Calu3 (cell line): ENCODE measurements around the gene ZCCHC10. TPM values are rescaled to one million over a fixed set of nuclear protein-coding genes. Genes with fewer than 3 reads are reported as not detected.
"Not testable (repeated sequence)": the region's sequence is repeated elsewhere in the genome, so short reads cannot be mapped to it uniquely, and the experiment has no call there.

ENCODE experiments used
- BruUV-seq: library from RNA; stranded (reverse); fragments of 400-500 nt; replicated peaks from 2 replicates; lab custom pipeline; 2021; lab: Mats Ljungman, UMichigan
- CTCF ChIA-PET: fragments of 300-600 bp; sonication (Branson Sonifier 250); formaldehyde crosslinking; loops from one replicate; lab custom pipeline; 2022; ENCODE audit warnings: antibody characterized with exemption; lab: Charles Lee
- DNase-seq: peaks from one replicate; pipeline ENCODE4 v3.0.0; 2022
- H3K27ac Mint-ChIP-seq: one replicate; pipeline ENCODE4 v1.8.0; 2022; ENCODE audit warnings: mixed read lengths; ENCODE audit not compliant: unreplicated experiment
- H3K27me3 Mint-ChIP-seq: one replicate; pipeline ENCODE4 v1.8.0; 2022; ENCODE audit warnings: mixed read lengths; ENCODE audit not compliant: unreplicated experiment
- H3K36me3 Mint-ChIP-seq: one replicate; pipeline ENCODE4 v1.8.0; 2022; ENCODE audit warnings: mild to moderate bottlenecking, moderate library complexity, mixed read lengths; ENCODE audit not compliant: insufficient read depth, unreplicated experiment
- H3K4me1 Mint-ChIP-seq: one replicate; pipeline ENCODE4 v1.8.0; 2022; ENCODE audit warnings: mild to moderate bottlenecking, low read depth, mixed read lengths; ENCODE audit not compliant: unreplicated experiment
- H3K4me3 Mint-ChIP-seq: one replicate; pipeline ENCODE4 v1.8.0; 2022; ENCODE audit warnings: mild to moderate bottlenecking, low read depth, moderate library complexity, mixed read lengths; ENCODE audit not compliant: unreplicated experiment
- H3K9me3 Mint-ChIP-seq: one replicate; pipeline ENCODE4 v1.8.0; 2022; ENCODE audit warnings: low read depth, mixed read lengths; ENCODE audit not compliant: unreplicated experiment
- CTCF ChIP-seq: fragments of 200-600 bp; IDR thresholded peaks from one replicate; pipeline ENCODE4 v1.8.0; 2022; ENCODE audit warnings: antibody characterized with exemption; ENCODE audit not compliant: unreplicated experiment
- intact Hi-C: fragments of 100-400 bp; cut with micrococcal nuclease; formaldehyde crosslinking; loops from one replicate; pipeline ENCODE4 v1.10.0; 2022; ENCODE audit not compliant: unreplicated experiment
- total RNA-seq: library from RNA; stranded (reverse); gene quantifications from 2 replicates; pipeline ENCODE4 v1.2.3, GENCODE V29; 2022

Gene ZCCHC10
- total RNA-seq, 1 experiment from 2014 or later, result 31.8 TPM

GRCh38 chr5:133032852-133033742, 6.7 kb upstream of the ZCCHC10 start:
- Mint-ChIP-seq H3K4me1 (peaks cover 14% of the 10 kb centered on the region), H3K9me3 (no peaks in the 10 kb centered on the region), H3K27me3 (no peaks in the 10 kb centered on the region), H3K36me3 (no peaks in the 10 kb centered on the region), H3K27ac (peak overlapping the region; percentile 18), H3K4me3 (no peak overlapping the region)
- CTCF ChIA-PET, result interaction anchor here (0.6 to 1.1 kb wide), 4 partner anchors 11 to 285 kb away, joined by 3 to 6 read pairs (median 3); partner anchors contain the start of gene AFF4
- intact Hi-C loops, result no loop called here
- no peak for DNase-seq
- TF ChIP-seq CTCF, result no peak
- BruUV-seq, result no TSS peak

GRCh38 chr5:133030343-133031005, 4.1 kb upstream of the ZCCHC10 start:
- peaks cover 11% of the 10 kb centered on the region for H3K36me3 Mint-ChIP-seq
- no peak overlapping the region for H3K4me3 Mint-ChIP-seq
- H3K27me3 Mint-ChIP-seq, result no peaks in the 10 kb centered on the region
- DNase-seq, result no peak
- peaks cover 26% of the 10 kb centered on the region for H3K4me1 Mint-ChIP-seq
- BruUV-seq, result no TSS peak
- H3K9me3 Mint-ChIP-seq, result no peaks in the 10 kb centered on the region
- H3K27ac Mint-ChIP-seq, result no peak overlapping the region
- intact Hi-C loops, result no loop called here
- CTCF ChIA-PET, result interaction anchor here (0.7 to 2.1 kb wide), 2 partner anchors 19 to 190 kb away, joined by 3 to 6 read pairs; no protein-coding TSS in a partner anchor
- no peak for TF ChIP-seq CTCF

- Mint-ChIP-seq H3K27me3 (no peaks in the 10 kb centered on the region), H3K36me3 (peaks cover 13% of the 10 kb centered on the region), H3K4me3 (no peak overlapping the region), H3K9me3 (no peaks in the 10 kb centered on the region), H3K4me1 (peaks cover 31% of the 10 kb centered on the region), H3K27ac (no peak overlapping the region)
- intact Hi-C loops, result no loop called here
- no TSS peak for BruUV-seq
- DNase-seq, result no peak
- CTCF ChIA-PET, result interaction anchor here (0.7 to 2.1 kb wide), 2 partner anchors 20 to 191 kb away, joined by 3 to 6 read pairs; no protein-coding TSS in a partner anchor
- TF ChIP-seq CTCF, result no peak
These were observed 3.1 kb upstream of the ZCCHC10 start for GRCh38 chr5:133029416-133029815.

GRCh38 chr5:133026664-133027153, 360 bp upstream of the ZCCHC10 start:
- CTCF ChIA-PET, result interaction anchor here (0.8 kb wide), 1 partner anchor 64 kb away, joined by 4 read pairs; no protein-coding TSS in a partner anchor
- TF ChIP-seq CTCF, result no peak
- no peaks in the 10 kb centered on the region for H3K9me3 Mint-ChIP-seq
- H3K27me3 Mint-ChIP-seq, result no peaks in the 10 kb centered on the region
- DNase-seq, result no peak
- peaks cover 13% of the 10 kb centered on the region for H3K36me3 Mint-ChIP-seq
- H3K27ac Mint-ChIP-seq, result peak overlapping the region; percentile 95
- H3K4me1 Mint-ChIP-seq, result peaks cover 30% of the 10 kb centered on the region
- H3K4me3 Mint-ChIP-seq, result peak overlapping the region; percentile 90
- no TSS peak for BruUV-seq
- intact Hi-C loops, result loop anchor here (2.0 kb wide), 1 partner anchor 64 kb away; the partner anchor contains the start of gene AFF4

- H3K9me3 Mint-ChIP-seq, DNase-seq, H3K4me3 Mint-ChIP-seq, H3K27me3 Mint-ChIP-seq, BruUV-seq: not testable (repeated sequence)
- Mint-ChIP-seq H3K27ac (peak overlapping the region; percentile 27), H3K36me3 (peaks cover 38% of the 10 kb centered on the region), H3K4me1 (peaks cover 36% of the 10 kb centered on the region)
- CTCF ChIA-PET, result interaction anchor here (0.6 kb wide), 1 partner anchor 619 kb away, joined by 4 read pairs; no protein-coding TSS in a partner anchor
- intact Hi-C loops, result loop anchor here (5.0 kb wide), 1 partner anchor 33 kb away; the partner anchor contains the start of gene HSPA4
These were observed 6.9 kb downstream of the ZCCHC10 start for GRCh38 chr5:133019471-133019870.
